NCI-H1436 (cell line): Measurements from ENCODE around the gene NMNAT2.
"Not testable (repeated sequence)": the region's sequence is repeated elsewhere in the genome, so short reads cannot be mapped to it uniquely, and the experiment has no call there.

ENCODE experiments used
- DNase-seq: peaks from one replicate; lab custom pipeline; 2025; lab: John Stamatoyannopoulos, UW

The NMNAT2 gene

DNA sequence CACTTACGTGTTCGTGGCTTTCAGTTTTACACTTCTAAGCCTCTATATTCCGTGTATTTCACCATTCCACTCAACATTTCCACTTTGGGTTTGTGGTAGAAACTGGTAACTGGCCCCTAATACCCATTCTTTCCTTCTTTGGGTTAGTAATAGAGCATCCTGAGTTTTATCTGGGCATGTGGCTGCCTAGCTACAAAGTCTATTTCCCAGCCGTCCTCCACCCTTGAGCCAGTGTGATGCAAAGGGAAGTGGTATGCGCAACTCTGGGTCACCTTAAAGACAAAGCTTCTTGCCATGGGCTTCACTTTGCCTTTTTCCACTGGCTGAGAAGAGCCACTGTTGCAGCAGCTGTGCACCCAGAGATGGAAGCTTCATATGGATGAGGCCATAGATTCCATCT is 158.3 kb downstream of the NMNAT2 start:
- DNase-seq = no peak

DNA sequence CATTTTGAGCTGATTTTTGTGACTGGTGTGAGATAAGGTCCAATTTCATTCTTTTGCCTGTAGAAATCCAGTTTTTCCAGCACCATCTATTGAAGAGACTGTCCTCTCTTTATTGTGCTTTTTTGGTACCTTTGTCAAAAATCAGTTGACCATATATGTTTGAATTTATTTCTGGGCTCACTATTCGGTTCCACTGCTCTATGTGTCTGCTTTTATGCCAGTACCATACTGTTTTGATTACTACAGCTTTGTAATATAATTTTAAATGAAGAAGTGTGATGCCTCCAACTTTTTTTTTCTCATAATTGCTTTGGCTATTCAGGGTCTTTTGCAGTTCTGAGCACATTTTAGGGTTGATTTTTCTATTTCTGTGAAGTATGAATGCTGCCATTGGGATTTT is 163.1 kb downstream of the NMNAT2 start:
- DNase-seq = no peak

DNA sequence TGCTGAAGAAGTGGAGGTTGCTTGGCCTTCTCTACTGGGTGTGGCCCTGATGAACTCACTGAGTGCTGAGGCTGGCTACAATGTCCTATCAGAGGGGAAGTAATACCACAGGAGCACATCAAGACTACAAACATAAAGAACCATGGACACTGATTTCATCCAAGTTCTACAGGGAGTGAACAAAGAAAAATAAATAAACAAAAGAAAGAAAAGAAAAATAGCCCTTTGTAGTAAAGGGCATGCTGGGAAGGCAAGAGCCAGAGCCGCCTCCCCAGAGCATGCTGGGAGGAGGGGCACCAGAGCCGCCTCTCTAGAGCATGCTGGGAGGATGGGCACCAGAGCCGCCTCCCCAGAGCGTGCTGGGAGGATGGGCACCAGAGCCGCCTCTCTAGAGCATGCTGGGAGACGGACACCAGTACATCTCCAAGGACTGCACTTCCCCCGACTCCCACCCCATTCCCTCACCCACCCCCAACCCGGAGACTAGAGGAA is 166.2 kb downstream of the NMNAT2 start:
- no peak for DNase-seq

DNA sequence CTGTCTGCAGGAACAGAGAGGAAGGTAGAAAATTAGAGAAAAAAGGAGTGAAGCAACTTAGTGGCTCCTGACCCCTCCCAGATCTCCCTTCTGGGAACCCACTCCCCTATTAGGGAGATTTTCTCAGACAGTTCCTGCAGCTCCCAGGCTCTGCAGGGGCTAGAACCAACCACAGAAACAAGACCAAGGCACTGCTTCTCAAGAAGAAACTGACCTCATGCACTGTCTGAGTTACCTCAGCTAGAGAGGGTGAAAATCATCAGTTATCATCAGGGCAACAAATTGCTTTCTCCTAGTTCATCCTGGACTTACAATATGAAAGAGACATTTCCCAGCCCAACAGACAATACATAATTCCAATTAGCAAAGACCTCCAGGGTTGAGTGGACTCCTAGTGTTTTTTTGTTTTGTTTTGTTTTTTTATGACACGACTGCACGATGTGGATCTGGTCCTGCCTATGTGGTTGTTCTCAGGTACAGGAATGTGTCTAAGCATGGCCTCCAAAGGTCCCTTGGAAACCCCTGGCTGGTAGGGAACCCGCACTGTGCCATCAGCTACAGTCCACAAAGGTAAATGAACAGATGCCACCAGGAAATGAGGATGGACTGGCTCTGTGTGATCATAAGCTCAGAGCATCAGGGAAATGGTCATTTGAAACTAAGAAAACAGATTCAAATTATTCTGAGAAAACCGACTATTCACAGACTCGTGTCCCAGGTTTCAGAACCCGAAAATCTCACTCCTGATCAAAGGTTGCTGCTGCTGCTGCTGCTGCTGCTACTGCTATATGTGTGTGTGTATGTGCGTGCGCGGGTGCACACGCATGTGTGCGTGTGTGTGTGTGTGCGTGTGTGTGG is 166.8 kb downstream of the NMNAT2 start:
- no peak for DNase-seq

DNA sequence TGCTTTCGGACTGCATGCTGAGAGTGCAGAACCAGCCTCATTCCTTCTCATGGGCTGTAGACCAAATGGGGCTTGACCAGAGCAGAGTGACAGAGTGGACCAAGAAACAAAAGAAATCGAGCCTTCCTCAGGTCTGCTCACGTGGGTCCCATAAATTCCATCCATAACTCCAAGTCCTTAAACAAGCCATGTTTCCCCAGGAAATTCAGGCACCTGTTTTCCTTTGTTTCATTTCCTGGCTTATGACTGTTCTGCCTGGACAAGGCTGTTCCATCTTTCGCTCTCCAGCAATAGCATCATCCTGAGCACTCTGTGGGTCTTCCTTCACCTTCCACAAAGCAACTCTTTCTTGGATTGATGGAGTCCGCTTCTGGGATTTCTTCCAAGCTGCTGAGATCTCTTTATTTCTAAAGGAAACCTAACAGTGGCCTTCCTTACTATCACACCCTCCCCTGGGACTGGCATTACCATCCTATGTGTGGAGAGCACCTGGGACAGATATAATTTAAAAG is 168.2 kb downstream of the NMNAT2 start:
- DNase-seq = no peak

DNA sequence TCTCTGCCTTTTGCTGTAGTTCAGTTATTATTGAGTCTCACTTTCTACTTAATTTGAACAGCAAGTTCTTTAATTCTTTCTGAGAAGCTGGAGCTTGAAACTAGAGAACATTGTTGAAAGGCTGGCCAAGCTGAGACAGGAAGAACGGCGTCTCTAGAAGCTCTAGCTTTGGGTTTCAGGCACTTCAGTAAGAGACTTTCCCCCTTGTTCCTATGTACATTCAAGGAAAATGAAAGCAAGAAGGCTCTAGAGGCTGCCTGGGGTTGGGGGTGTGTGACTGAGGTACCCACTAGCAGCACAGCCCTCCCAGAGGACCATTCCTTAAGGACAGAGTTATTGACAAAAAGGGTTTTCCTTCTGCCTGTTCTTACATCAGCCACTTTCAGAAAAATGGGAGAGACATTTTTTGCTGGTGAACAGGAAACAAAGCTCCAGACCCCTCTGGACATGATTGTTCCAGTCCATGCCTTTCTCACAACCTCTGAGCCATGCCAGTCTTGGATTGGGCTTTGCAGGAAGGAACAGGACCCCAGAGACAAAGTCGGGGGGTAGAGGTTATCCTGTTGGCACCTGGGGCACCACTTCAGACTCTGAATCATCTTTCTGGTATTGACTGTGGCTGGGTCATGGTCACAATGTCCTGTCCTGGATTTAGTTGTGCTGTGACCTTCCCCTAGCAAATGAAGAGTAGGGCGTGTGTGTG is 169.0 kb downstream of the NMNAT2 start:
- no peak for DNase-seq

DNA sequence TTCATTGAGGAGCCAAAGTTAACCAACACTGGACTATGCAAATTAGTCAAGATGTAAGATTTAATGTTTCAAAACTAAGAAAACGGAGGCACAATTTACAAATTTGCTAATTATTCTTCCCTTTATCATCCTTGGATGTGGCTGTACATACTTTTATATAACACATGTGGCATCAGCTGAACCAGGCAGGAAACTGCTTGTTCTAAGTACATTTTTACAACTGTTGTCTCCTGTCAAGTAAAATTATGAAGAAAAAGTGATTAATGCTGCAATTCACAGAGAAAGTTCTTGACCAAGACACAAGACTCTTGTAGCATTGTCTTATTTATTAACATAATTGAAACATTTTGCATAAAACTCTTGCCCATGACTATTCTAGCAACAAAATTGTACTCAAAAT is 170.2 kb downstream of the NMNAT2 start:
- no peak for DNase-seq

DNA sequence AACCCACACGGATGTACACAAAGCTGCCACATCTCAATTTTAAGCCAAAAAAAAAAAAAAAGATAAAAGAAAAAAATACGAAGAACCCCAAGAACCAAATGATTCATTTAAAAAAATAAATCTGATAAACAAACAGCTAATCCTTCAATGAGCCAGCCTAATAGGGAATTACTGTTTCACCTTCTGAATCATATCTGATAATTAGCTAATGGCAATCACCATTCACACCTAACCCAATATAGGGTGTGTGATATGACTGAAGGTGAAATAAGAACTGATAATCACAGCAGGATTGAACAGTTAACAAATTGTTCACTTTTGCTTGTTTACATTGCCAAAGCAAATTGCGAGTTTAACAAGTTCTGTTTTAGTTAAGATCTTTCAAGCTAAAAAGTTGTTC is 170.7 kb downstream of the NMNAT2 start:
- DNase-seq = no peak

DNA sequence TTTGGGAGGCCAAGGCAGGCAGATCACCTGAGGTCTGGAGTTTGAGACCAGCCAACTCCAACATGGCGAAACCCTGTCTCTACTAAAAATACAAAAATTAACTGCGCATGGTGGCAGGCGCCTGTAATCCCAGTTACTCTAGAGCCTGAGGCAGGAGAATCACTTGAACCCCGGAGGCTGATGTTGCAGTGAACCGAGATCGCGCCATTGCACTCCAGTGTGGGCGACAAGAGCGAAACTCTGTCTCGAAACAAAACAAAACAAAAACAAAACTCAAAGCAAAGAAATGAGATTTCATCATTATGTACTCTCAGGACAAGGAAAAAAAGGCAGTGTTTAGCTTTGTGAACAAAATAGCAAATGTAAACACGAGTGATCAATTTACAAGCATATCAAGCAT is 171.1 kb downstream of the NMNAT2 start:
- no peak for DNase-seq

DNA sequence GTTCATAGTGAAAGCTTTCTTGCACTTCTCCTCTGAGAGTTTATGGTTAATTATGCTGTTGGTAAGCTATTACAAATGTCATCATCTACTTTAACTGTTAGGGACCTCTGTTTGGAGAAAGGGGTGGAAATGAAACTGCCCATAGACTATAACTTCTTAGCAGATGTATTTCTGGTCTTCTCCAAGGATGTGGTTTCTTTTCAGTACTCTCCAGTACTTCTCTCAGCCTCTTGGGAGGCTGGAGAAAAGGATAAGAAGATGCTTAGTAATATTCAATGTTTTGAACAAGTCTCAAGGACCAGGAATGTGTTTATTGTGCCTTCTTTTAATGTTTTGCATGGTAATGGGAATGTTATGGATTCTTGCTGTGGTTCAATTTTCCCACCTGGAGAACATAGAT is 171.7 kb downstream of the NMNAT2 start:
- no peak for DNase-seq

DNA sequence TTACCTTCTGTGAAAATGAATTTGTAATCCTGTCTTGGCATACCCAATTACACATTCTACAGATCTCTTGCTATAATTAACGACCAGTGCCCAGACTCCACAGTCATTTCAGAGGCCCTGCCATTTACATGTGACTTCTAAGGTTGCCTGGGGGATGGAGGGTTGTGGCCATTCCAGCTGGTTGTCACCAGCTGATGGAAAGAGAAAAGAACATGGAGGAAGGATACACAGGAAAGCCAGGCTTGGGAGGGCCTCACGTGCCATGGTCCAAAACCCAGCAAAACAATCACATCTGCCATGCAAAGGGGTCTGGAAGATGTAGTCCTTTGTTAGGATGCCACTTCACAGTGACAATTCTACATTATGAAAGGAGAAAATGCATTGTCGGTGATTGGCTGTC is 172.8 kb downstream of the NMNAT2 start:
- DNase-seq = no peak

DNA sequence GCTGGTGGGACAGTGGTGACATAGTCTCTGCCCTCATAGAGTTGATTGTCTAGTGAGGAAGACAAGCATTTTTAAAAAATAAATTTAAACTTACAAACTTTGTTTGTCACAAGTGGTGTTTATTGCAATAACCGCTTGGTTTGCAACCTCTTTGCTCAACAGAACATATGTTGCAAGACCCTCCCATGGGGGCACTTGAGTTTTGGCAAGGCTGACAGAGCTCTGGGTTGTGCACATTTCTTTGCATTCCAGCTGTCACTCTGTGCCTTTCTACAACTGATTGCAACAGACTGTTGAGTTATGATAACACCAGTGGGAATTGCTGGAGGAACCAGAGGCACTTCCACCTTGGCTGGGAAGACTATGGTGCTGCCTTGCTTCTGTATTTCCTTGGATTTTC is 173.7 kb downstream of the NMNAT2 start:
- no peak for DNase-seq

DNA sequence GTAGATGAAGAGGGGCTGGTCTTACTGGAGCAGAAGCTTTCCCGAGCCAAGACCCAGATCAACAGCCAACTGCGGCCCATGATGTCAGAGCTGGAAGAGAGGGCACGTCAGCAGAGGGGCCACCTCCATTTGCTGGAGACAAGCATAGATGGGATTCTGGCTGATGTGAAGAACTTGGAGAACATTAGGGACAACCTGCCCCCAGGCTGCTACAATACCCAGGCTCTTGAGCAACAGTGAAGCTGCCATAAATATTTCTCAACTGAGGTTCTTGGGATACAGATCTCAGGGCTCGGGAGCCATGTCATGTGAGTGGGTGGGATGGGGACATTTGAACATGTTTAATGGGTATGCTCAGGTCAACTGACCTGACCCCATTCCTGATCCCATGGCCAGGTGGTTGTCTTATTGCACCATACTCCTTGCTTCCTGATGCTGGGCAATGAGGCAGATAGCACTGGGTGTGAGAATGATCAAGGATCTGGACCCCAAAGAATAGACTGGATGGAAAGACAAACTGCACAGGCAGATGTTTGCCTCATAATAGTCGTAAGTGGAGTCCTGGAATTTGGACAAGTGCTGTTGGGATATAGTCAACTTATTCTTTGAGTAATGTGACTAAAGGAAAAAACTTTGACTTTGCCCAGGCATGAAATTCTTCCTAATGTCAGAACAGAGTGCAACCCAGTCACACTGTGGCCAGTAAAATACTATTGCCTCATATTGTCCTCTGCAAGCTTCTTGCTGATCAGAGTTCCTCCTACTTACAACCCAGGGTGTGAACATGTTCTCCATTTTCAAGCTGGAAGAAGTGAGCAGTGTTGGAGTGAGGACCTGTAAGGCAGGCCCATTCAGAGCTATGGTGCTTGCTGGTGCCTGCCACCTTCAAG is 174.8 kb downstream of the NMNAT2 start:
- no peak for DNase-seq

DNA sequence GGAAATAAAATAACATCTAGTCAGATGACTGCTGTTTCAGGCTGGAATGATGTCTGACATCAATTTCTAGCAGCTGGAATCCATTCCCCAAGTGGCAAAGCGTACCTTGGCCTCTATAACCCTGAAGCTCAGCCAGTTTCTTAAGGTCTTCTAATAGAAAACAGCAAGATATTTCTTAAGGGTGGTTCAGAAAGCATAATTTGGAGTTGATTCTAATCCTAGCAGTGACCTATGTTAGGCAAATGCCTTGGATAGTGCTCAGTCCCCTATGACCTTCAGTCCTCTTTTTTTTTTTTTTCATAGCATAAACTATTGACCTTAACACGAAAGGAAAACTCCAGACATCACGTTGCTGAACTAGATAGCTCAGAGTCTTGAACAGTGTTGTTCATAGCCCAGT is 175.6 kb downstream of the NMNAT2 start:
- DNase-seq = no peak

DNA sequence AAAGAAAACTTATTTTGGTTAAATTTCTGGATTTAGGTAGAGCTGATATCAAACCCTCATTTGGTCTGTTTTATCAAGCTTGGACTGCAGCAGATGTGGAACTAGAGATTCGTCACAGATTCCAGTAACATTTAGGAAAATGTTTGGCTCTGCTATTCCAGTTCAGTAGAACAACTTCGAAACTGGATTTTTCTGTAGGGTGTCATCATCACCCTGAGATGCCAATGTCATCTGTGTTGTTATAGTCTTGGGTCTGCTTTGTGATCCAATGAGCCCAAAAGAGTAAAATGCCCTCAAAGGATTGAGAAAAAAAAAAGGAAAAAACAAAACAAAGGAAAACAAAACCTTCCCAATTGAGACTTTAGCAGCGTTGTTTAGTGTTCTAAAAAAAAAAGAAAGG is 176.7 kb downstream of the NMNAT2 start:
- DNase-seq = no peak

DNA sequence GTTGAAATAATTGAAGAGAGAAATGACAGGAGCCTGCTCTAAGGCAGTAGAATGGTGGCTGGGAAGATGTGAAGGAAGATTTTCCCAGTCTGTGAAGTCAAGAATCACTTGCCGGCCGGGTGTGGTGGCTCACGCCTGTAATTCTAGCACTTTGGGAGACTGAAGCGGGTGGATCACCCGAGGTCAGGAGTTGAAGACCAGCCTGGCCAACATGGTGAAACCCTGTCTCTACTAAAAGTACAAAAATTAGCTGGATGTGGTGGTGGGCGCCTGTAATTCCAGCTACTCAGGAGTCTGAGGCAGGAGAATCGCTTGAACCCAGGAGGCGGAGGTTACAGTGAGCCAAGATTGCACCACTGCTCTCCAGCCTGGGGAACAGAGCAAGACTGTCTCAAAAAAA is 177.3 kb downstream of the NMNAT2 start:
- DNase-seq = not testable (repeated sequence)

DNA sequence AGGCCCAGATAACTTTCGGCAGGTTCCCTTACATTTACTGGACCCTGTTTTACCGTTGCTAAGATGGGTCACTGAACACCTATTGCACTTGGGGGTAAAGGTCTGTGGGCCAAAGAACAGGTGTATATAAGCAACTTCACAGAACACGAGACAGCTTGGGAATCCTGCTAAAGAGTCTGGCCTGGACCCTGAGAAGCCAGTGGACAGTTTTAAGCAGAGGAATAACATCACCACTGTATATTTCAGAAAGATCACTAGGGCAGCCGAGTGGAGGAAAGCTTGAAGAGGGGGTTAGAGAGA is 177.7 kb downstream of the NMNAT2 start:
- no peak for DNase-seq

DNA sequence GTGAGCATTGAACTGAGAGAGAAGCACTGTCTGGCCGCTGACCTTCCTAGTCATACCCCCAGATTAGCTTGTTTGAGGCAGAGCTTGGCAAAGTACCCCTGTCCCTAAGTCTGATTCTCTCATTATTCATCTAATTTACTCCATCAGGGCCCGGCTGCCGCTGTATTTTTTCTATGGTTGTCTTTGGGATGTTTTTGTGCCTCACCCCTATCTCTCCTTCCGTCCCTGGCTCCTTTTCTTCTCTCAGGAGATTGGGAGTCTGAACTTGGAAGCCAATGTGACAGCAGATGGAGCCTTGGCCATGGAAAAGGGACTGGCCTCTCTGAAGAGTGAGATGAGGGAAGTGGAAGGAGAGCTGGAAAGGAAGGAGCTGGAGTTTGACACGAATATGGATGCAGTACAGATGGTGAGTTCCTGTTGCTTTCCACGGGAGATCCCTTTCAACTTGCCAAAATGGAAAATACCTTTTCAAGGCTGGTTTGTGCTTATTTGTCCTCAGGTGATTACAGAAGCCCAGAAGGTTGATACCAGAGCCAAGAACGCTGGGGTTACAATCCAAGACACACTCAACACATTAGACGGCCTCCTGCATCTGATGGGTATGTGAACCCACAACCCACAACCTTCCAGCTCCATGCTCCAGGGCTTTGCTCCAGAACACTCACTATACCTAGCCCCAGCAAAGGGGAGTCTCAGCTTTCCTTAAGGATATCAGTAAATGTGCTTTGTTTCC is 178.2 kb downstream of the NMNAT2 start:
- no peak for DNase-seq

DNA sequence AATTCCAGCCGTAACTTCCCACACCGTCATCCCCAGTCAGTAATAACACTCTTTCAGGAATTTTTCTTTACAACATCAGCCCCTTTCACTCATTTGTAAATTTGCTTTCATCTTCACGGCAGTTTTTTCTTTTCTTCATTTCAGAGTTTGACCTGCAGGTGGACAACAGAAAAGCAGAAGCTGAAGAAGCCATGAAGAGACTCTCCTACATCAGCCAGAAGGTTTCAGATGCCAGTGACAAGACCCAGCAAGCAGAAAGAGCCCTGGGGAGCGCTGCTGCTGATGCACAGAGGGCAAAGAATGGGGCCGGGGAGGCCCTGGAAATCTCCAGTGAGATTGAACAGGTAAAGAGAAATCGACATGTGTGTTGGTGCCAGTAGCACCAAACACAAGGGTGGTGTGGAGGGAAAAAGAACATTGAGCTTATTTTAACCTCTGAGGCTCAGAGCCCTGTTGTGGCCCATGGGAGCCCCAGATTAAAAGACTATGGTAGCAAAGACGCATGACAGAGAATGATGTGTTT is 178.9 kb downstream of the NMNAT2 start:
- DNase-seq = no peak

DNA sequence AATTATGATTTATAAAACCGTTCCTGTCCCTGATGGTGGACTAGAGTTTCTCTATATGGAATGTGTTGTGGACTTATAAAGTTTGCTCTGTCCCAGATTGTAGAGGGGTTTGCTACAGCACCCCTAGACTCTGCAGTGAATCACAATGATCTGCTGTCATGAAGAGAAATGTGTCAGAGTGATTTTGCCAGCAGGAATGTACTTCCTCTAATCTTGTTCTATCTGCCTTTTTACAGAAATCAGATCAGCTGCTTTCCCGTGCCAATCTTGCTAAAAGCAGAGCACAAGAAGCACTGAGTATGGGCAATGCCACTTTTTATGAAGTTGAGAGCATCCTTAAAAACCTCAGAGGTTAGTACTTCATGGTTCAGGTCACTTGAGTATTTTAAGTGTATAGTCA is 180.1 kb downstream of the NMNAT2 start:
- DNase-seq = no peak

DNA sequence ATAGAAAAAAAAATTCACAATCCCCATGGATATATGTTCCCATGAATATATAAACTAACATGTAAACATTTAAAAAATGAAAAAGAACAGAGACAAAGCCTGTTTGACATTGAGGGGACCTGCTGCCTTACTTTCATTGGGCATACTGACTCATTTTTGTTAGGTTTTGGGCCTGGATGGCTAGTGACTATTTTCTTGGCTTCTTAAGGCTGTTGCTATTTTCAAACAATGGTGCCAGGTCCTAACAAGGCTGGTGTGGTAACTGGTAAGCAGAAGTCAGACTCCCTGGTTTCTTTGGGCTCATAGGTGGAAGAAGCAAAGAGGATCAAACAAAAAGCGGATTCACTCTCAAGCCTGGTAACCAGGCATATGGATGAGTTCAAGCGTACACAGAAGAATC is 181.1 kb downstream of the NMNAT2 start:
- no peak for DNase-seq
